A673 (cell line): ENCODE measurements around the gene SP100. TPM values are rescaled to one million over a fixed set of nuclear protein-coding genes. Genes with fewer than 3 reads are reported as not detected.

ENCODE experiments used
- BruUV-seq: library from RNA; stranded (reverse); fragments of 400-500 nt; replicated peaks from 2 replicates; lab custom pipeline; 2021; lab: Mats Ljungman, UMichigan
- CTCF ChIA-PET: fragments of 300-600 bp; sonication (Branson Sonifier 250); formaldehyde crosslinking; loops from one replicate; lab custom pipeline; 2022; ENCODE audit warnings: antibody characterized with exemption; lab: Charles Lee
- POLR2A ChIA-PET: fragments of 300-600 bp; sonication (Branson Sonifier 250); formaldehyde crosslinking; loops from one replicate; lab custom pipeline; 2022; ENCODE audit warnings: antibody characterized with exemption; ENCODE audit not compliant: low non-redundant PET; lab: Charles Lee
- DNase-seq: peaks from one replicate; pipeline ENCODE4 v3.0.0-alpha.2; 2015; ENCODE audit warnings: low spot score
- H3K27ac ChIP-seq: fragments of 200-600 bp; sonication (generic); 2 replicates; pipeline ENCODE4 v1.5.1; 2016; ENCODE audit warnings: mixed run types, low read depth, mild to moderate bottlenecking, mixed read lengths, antibody characterized with exemption, low read length; ENCODE audit not compliant: poor library complexity, severe bottlenecking
- H3K27me3 ChIP-seq: fragments of 200-600 bp; sonication (generic); replicated peaks from 2 replicates; pipeline ENCODE4 v1.6.1; 2017; ENCODE audit warnings: mixed run types, low read depth, mild to moderate bottlenecking, mixed read lengths, antibody characterized with exemption, low read length; ENCODE audit not compliant: insufficient read depth, poor library complexity
- H3K36me3 ChIP-seq: fragments of 200-600 bp; sonication (generic); 2 replicates; pipeline ENCODE4 v1.6.1; 2016; ENCODE audit warnings: mixed run types, mild to moderate bottlenecking, mixed read lengths, antibody characterized with exemption, low read length; ENCODE audit not compliant: insufficient read depth, poor library complexity, severe bottlenecking
- H3K4me1 ChIP-seq: fragments of 200-600 bp; sonication (generic); 2 replicates; pipeline ENCODE4 v1.6.1; 2017; ENCODE audit warnings: mixed run types, mild to moderate bottlenecking, mixed read lengths, antibody characterized with exemption, low read length; ENCODE audit not compliant: insufficient read depth, poor library complexity, severe bottlenecking
- H3K4me3 ChIP-seq: fragments of 200-600 bp; sonication (generic); 2 replicates; pipeline ENCODE4 v1.5.1; 2016; ENCODE audit warnings: low read depth, mixed run types, mild to moderate bottlenecking, mixed read lengths, low read length; ENCODE audit not compliant: poor library complexity, severe bottlenecking
- H3K9me3 ChIP-seq: fragments of 200-600 bp; sonication (generic); 2 replicates; pipeline ENCODE4 v1.6.1; 2016; ENCODE audit warnings: mixed run types, low read depth, mild to moderate bottlenecking, mixed read lengths, antibody characterized with exemption, low read length; ENCODE audit not compliant: poor library complexity, severe bottlenecking
- CTCF ChIP-seq: fragments of 300-800, 200-600 bp; sonication (generic); conservative IDR thresholded peaks from 2 replicates; pipeline ENCODE4 v1.5.1; 2017; ENCODE audit warnings: low read depth, mild to moderate bottlenecking, antibody characterized with exemption, low read length, moderate library complexity, mixed read lengths
- EZH2 ChIP-seq: fragments of 200-600 bp; sonication (generic); IDR thresholded peaks from 2 replicates; pipeline ENCODE4 v1.6.1; 2017; ENCODE audit warnings: borderline replicate concordance, low read depth, mild to moderate bottlenecking, mixed read lengths, antibody characterized with exemption, low read length; ENCODE audit not compliant: poor library complexity, severe bottlenecking
- intact Hi-C: fragments of 100-400 bp; cut with micrococcal nuclease; formaldehyde crosslinking; loops from one replicate; pipeline ENCODE4 v1.10.0; 2022; ENCODE audit not compliant: unreplicated experiment
- total RNA-seq: library from RNA; stranded (reverse); gene quantifications from 2 replicates; pipeline ENCODE4 v1.2.3, GENCODE V29; 2021

SP100 gene
- total RNA-seq, 1 experiment from 2014 or later, result 2.9 TPM

GRCh38 chr2:230412846-230413245, 3.2 kb upstream of the SP100 start:
- Histone ChIP-seq H3K36me3 (no peaks in the 10 kb centered on the region), H3K27me3 (peaks cover 20% of the 10 kb centered on the region), H3K4me3 (no peak overlapping the region), H3K9me3 (no peaks in the 10 kb centered on the region), H3K4me1 (no peaks in the 10 kb centered on the region), H3K27ac (no peak overlapping the region)
- CTCF ChIA-PET, result no interaction called here
- BruUV-seq, result no TSS peak
- TF ChIP-seq EZH2, result no peak
- no peak for TF ChIP-seq CTCF
- POLR2A ChIA-PET, result no interaction called here
- no peak for DNase-seq
- intact Hi-C loops, result no loop called here

- peaks cover 20% of the 10 kb centered on the region for H3K27me3 ChIP-seq
- intact Hi-C loops, result no loop called here
- POLR2A ChIA-PET, result no interaction called here
- no peaks in the 10 kb centered on the region for H3K4me1 ChIP-seq
- no peaks in the 10 kb centered on the region for H3K36me3 ChIP-seq
- CTCF ChIA-PET, result no interaction called here
- no peaks in the 10 kb centered on the region for H3K9me3 ChIP-seq
- TF ChIP-seq CTCF (no peak), EZH2 (no peak)
- no peak overlapping the region for H3K4me3 ChIP-seq
- BruUV-seq, result no TSS peak
- DNase-seq, result no peak
- H3K27ac ChIP-seq, result no peak overlapping the region
Observed at GRCh38 chr2:230413479-230413878, 2.5 kb upstream of the SP100 start.

- Histone ChIP-seq H3K4me3 (no peak overlapping the region), H3K4me1 (no peaks in the 10 kb centered on the region), H3K9me3 (no peaks in the 10 kb centered on the region), H3K27ac (no peak overlapping the region), H3K27me3 (peaks cover 20% of the 10 kb centered on the region), H3K36me3 (no peaks in the 10 kb centered on the region)
- ChIA-PET POLR2A (no interaction called here), CTCF (no interaction called here)
- BruUV-seq, result no TSS peak
- no peak for DNase-seq
- intact Hi-C loops, result no loop called here
- TF ChIP-seq EZH2, result no peak
- TF ChIP-seq CTCF, result no peak
Observed at GRCh38 chr2:230414302-230414701, 1.7 kb upstream of the SP100 start.
